ENCODE measurements around the gene TTC34. TPM values are rescaled to one million over a fixed set of nuclear protein-coding genes. Genes with fewer than 3 reads are reported as not detected.

The TTC34 gene
- total RNA-seq, 2 donors from 2014 or later: 0.43 to 0.67 TPM

Other genes starting within 250 kb of the TTC34 start
- 100 to 1,000 TPM; 142 to 178 TPM for gene TNFRSF14, start 245.3 kb downstream of the TTC34 start, total RNA-seq
- 10 to 100 TPM; 73.9 to 86.3 TPM for gene PRXL2B, start 214.9 kb downstream of the TTC34 start, total RNA-seq
- 10 to 100 TPM in 1 of 2 donors, 1 to 10 TPM in 1; 7.8 to 11.5 TPM for gene MMEL1, start 168.7 kb downstream of the TTC34 start, total RNA-seq
- gene ACTRT2, start 219.8 kb upstream of the TTC34 start, total RNA-seq: not detected

Measured in left colon (tissue), 2 donors.